Testis (tissue), 3 donors: ENCODE results near the gene WDR86. TPM values are rescaled to one million over a fixed set of nuclear protein-coding genes. Genes with fewer than 3 reads are reported as not detected.

Experiments
- DNase-seq: peaks from one replicate; pipeline ENCODE4 v3.0.0-alpha.2; 2019
- H3K27ac ChIP-seq, 2 donors: fragments of 200-600 bp; sonication (generic); one replicate each; pipeline ENCODE4 v1.5.1; 2019
- H3K27me3 ChIP-seq: fragments of 200-600 bp; sonication (generic); one replicate; pipeline ENCODE4 v1.5.1; 2019
- H3K36me3 ChIP-seq: fragments of 200-600 bp; sonication (generic); one replicate; pipeline ENCODE4 v1.5.1; 2017; ENCODE audit warnings: low read depth; ENCODE audit errors: missing control alignments
- H3K4me1 ChIP-seq: fragments of 200-600 bp; sonication (generic); one replicate; pipeline ENCODE4 v1.5.1; 2019
- H3K4me3 ChIP-seq, 2 donors: fragments of 200-600 bp; sonication (generic); one replicate each; pipeline ENCODE4 v1.5.1; 2017 to 2019
- H3K9me3 ChIP-seq: fragments of 200-600 bp; sonication (generic); one replicate; pipeline ENCODE4 v1.5.1; 2017
- POLR2A ChIP-seq: fragments of 450-650 bp; IDR thresholded peaks from one replicate; pipeline ENCODE4 v1.6.1; 2017; ENCODE audit warnings: antibody characterized with exemption, mild to moderate bottlenecking, moderate library complexity
- WGBS, 2 donors: methylation state at CpG; one replicate each; pipeline ENCODE4 v1.1.5; 2018; 5-methylcytosine and 5-hydroxymethylcytosine counted together
- intact Hi-C: fragments of 100-400 bp; cut with DNase I; formaldehyde crosslinking; loops from one replicate; pipeline ENCODE4 v1.15.1; 2023; ENCODE audit warnings: low total_unique reads
- polyA plus RNA-seq: library from polyadenylated mRNA; stranded (reverse); fragments of 350-450 nt; fragmentation: Illumina TruSeq; extraction: RNeasy Lipid Tissue Mini Kit (QIAGEN cat#74804); gene quantifications from one replicate; pipeline ENCODE4 v1.2.3, GENCODE V29; 2014; ENCODE audit warnings: low read depth, low replicate concordance; ENCODE audit not compliant: insufficient read depth
- total RNA-seq, 2 donors: library from RNA; depleted of rRNA; stranded (reverse); fragments of >200 nt; gene quantifications; one replicate each; pipeline ENCODE4 v1.2.3, GENCODE V29; 2016
- TF ChIP-seq, protein P1 (sequence below), 3 experiments: fragments of 450-650 bp in 2 of 3; fragments of 200-600 bp in 1 of 3; sonication (generic) in 1 of 3; IDR thresholded peaks; one replicate each; pipeline ENCODE4 v1.5.1; 2016 to 2019; ENCODE audit warnings: antibody characterized with exemption in 3 of 3, mild to moderate bottlenecking in 2 of 3, moderate library complexity in 1 of 3

The WDR86 gene
- total and polyA plus RNA-seq, 3 donors from 2014 or later, result 2.8 to 20.3 (median 9.6) TPM

DNA sequence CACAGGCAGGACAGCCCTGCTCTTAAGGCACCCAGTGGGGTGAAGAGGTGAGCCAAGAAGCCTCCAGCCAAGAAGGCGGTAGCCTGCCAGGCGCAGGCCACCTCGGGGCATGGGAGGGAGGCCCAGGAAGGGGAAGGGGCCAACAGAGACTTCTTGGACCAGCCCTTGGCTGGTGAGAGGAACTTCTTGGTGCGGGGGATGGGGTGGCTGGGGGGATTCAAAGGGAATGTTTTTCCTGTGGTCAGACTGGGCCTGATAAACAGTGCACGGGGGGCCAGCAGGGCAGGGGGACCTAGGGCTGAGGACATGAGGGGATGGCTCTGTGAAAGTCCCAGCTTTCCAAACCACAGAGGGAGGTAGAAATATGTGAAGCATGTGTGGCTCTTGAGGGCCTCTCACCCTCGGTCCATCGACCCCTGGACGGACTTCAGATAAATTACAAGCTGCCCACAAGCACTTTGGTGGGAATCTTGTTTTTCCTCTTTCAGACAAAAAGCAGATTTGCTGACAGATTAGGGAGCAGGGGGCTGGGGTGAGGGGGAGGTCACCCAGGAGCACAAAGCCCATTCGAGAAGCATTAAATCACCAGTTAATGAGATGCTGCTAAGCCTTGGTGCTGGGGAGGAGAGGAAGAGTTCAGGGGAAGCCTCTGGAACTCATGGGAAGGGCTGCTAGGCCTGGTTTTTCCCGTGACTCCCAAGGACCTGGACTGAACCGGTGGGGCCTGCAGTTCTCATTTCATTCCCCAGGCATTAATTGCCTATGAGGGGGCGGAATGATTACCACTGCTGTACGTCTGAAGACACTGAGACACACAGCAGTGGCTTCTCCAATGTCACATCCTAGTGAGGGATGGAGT, 18.8 kb upstream of the WDR86 start:
- WGBS, 2 donors, result 55% methylated on average over 11 to 13 of the region's 13 CpGs
- peak; percentile 31 for DNase-seq
- H3K4me1 ChIP-seq, result peaks cover 27% of the 10 kb centered on the region
- no peaks in the 10 kb centered on the region for H3K9me3 ChIP-seq
- no peaks in the 10 kb centered on the region for H3K27me3 ChIP-seq
- peak overlapping the region; percentile 22 to 39 for H3K27ac ChIP-seq
- no peaks in the 10 kb centered on the region for H3K36me3 ChIP-seq
- TF ChIP-seq, protein P1, sequence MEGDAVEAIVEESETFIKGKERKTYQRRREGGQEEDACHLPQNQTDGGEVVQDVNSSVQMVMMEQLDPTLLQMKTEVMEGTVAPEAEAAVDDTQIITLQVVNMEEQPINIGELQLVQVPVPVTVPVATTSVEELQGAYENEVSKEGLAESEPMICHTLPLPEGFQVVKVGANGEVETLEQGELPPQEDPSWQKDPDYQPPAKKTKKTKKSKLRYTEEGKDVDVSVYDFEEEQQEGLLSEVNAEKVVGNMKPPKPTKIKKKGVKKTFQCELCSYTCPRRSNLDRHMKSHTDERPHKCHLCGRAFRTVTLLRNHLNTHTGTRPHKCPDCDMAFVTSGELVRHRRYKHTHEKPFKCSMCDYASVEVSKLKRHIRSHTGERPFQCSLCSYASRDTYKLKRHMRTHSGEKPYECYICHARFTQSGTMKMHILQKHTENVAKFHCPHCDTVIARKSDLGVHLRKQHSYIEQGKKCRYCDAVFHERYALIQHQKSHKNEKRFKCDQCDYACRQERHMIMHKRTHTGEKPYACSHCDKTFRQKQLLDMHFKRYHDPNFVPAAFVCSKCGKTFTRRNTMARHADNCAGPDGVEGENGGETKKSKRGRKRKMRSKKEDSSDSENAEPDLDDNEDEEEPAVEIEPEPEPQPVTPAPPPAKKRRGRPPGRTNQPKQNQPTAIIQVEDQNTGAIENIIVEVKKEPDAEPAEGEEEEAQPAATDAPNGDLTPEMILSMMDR (IDR thresholded peaks at IDR 0.05), result no peak
- no peak for TF ChIP-seq POLR2A
- intact Hi-C loops, result no loop called here
- H3K4me3 ChIP-seq, result no peak overlapping the region

DNA sequence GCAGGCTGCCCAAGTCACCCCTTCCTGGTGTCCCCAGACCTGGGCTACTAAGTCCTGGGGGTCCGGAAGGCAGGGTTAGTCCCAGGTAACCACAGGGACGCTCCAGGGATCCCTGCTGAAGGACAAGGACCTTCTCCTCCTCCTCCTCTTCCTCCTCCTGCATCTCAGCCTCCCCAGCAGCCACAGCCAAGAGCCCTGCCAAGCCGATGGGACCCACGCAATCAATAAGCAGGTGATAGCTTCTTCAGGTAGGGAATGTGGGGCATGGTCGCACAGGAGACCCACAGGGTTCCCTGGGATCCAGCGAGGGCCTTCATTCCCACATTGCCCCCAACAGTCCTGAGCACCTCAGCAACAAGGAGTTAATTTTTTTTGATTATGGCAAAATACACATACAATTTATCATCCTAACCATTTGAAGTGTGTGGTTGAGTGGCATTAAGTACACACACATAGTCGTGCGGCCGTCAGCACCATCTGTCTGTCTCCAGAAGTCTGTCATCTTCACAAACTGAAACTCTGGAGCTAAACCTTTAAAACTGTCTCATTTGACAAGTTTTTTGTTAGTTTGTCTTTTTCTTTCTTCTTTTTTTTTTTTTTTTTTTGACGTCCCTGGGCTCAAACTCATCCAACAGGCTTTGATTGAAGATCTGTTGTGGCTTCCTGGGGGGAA, 18.0 kb upstream of the WDR86 start:
- WGBS, 2 donors, result 64 to 83% methylated on average over 8 to 10 of the region's 10 CpGs
- H3K4me1 ChIP-seq, result peaks cover 27% of the 10 kb centered on the region

DNA sequence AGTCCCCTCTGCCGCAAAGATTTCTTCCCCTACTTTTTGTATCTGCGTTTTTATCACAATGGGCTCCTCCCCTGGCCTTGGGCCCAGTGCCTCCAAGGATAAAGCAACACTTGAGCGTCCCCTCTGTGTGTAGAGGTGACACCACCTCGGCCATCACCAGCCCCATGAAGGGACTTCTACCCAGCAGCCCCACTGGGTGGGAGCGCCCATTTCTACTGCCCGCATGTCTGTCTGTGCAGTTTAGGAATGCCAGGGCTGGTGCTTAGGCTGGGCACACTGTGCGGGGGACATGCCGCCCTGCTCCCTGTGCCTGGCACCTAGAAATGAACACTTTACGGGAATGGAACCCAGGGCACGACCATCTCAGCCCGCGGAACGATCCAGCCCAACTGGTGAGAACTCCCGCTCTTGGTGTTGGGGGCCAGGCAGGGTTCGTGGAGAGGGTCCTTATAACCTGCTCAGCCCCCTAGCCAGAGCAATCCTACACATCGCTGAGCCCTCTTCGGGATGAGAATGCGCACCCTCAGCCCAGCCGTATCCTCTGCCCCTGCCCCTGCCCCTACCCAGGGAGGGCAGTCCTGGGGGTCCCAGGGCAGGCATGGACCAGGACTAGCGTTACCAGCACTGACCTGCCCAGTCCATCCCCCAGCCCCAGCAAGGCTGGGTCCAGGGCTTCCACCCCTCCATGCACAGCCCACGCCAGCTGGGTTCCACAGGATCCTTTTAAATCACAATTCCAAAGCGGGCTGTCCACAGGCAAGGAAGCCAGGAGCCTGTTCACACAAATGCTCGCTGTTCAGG, 17.3 kb upstream of the WDR86 start:
- no peak overlapping the region for H3K4me3 ChIP-seq
- no peaks in the 10 kb centered on the region for H3K27me3 ChIP-seq
- H3K9me3 ChIP-seq, result no peaks in the 10 kb centered on the region
- 67 to 78% methylated on average over 12 to 22 of the region's 23 CpGs for WGBS, 2 donors
- H3K27ac ChIP-seq, result peak overlapping the region in 1 of 2 donors; percentile 45
- peaks cover 27% of the 10 kb centered on the region for H3K4me1 ChIP-seq
- no peaks in the 10 kb centered on the region for H3K36me3 ChIP-seq
- DNase-seq, result no peak
- intact Hi-C loops, result no loop called here
- TF ChIP-seq, protein P1 (IDR thresholded peaks at IDR 0.05), result no peak
- TF ChIP-seq POLR2A, result no peak

More for the DNA sequence above, 18.0 kb upstream of the WDR86 start:
- intact Hi-C loops, result no loop called here
- Histone ChIP-seq H3K36me3 (no peaks in the 10 kb centered on the region), H3K4me3 (no peak overlapping the region), H3K27me3 (no peaks in the 10 kb centered on the region), H3K9me3 (no peaks in the 10 kb centered on the region), H3K27ac (peak overlapping the region in 1 of 2 donors; percentile 22)
- TF ChIP-seq, protein P1 (IDR thresholded peaks at IDR 0.05), result no peak
- no peak for TF ChIP-seq POLR2A
- DNase-seq, result no peak

DNA sequence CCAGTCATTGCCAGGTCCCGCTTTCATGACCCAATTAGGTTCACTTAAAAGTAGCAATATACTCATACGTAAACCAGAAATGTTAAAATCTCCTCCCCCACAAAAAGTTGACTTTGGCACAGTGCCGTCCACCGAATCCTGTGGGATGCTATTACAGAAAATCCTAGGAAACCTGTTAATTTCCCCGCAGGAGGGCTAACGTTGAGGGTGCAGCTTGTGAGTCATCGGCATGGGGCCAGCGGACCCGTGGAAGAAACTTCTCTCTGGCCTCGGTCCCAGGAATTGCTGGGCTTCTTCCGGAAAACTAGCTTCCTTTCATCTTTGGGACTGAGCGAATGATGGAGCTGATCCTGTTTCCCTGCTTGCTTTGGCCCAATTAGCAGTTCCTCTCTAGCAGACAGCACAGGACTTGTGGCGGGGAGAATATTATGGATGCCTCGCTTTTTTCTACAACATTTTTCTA, 16.6 kb upstream of the WDR86 start:
- H3K36me3 ChIP-seq, result no peaks in the 10 kb centered on the region
- TF ChIP-seq, protein P1 (IDR thresholded peaks at IDR 0.05), result no peak
- no peak for TF ChIP-seq POLR2A
- WGBS, 2 donors, result 28 to 33% methylated on average over 14 of the region's 14 CpGs
- peak overlapping the region in 1 of 2 donors; percentile 45 for H3K27ac ChIP-seq
- intact Hi-C loops, result no loop called here
- no peak overlapping the region for H3K4me3 ChIP-seq
- H3K4me1 ChIP-seq, result peaks cover 27% of the 10 kb centered on the region
- no peaks in the 10 kb centered on the region for H3K27me3 ChIP-seq
- no peaks in the 10 kb centered on the region for H3K9me3 ChIP-seq
- peak; percentile 83 for DNase-seq
